Astrocyte (in vitro differentiated cells and primary cell): ENCODE measurements around the gene PPIE.

Source experiments
- EZH2 ChIP-seq: IDR thresholded peaks from 2 replicates; pipeline ENCODE4 v1.6.1; 2012; ENCODE audit warnings: mild to moderate bottlenecking, low read length, inconsistent platforms; ENCODE audit not compliant: insufficient read depth
- TF ChIP-seq, protein P1 (sequence below): IDR thresholded peaks from 2 replicates; pipeline ENCODE4 v1.5.1; 2011; ENCODE audit warnings: low read depth, mild to moderate bottlenecking, inconsistent platforms, low read length, moderate library complexity; ENCODE audit not compliant: insufficient read depth

DNA sequence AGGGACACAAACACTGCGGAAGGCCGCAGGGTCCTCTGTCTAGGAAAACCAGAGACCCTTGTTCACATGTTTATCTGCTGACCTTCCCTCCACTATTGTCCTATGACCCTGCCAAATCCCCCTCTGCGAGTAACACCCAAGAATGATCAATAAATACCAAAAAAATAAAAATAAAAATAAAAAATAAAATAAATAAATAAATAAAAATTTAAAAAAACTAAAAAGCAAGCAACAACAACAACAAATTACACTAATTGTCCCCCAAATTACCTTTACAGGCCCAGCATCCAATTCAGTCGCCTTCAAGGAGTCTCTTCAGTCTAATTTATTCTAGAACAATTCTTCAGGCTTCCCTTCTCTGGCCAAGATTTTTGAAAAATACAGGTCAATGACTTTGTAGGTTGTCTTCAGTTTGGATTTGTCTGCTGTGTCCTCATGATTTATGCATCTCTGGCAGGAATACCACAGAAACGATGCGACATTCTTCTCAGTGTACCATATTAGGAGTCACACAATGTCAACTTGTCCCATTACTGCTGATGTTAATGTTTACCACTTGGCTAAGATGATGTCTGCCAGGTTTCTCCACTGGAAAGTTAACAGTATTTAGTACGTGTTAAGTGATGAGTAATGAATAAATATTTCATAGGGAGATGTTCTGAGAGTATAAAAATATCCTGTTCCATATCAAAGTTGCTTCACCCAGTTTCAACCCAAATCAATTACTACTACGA lies 70.3 kb downstream of the PPIE start:
- no peak for TF ChIP-seq EZH2
- TF ChIP-seq, protein P1, sequence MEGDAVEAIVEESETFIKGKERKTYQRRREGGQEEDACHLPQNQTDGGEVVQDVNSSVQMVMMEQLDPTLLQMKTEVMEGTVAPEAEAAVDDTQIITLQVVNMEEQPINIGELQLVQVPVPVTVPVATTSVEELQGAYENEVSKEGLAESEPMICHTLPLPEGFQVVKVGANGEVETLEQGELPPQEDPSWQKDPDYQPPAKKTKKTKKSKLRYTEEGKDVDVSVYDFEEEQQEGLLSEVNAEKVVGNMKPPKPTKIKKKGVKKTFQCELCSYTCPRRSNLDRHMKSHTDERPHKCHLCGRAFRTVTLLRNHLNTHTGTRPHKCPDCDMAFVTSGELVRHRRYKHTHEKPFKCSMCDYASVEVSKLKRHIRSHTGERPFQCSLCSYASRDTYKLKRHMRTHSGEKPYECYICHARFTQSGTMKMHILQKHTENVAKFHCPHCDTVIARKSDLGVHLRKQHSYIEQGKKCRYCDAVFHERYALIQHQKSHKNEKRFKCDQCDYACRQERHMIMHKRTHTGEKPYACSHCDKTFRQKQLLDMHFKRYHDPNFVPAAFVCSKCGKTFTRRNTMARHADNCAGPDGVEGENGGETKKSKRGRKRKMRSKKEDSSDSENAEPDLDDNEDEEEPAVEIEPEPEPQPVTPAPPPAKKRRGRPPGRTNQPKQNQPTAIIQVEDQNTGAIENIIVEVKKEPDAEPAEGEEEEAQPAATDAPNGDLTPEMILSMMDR = no peak
